Nucleus accumbens (tissue), 56 donors: ENCODE results near the gene NANS.
"Not testable (repeated sequence)": the region's sequence is repeated elsewhere in the genome, so short reads cannot be mapped to it uniquely, and the experiment has no call there.

ENCODE experiments used
- DNase-seq, 56 donors: peaks; one replicate each; lab custom pipeline; 2025; lab: John Stamatoyannopoulos, UW

The NANS gene

DNA sequence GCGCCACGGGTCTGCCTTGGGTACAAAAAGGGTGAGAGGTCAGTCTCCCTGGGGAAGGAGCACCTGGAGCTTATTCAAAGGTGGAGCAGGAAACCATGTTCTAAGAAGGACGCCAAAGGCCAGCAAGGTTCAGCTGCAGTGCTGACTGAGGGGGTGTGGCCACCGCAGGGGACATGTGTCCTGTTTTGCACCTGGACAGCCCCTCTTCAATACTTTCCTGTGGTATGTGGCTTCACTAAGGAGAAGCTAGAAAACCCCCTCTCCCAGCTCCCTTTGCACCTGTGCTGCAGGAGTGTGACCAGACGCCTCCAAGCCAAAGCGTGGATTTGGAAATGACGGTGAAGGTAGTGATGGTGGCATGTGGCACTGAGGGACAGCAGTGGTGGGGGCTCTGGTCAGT is 38.9 kb downstream of the NANS start:
- DNase-seq = no peak

GRCh38 chr9:98096091-98096490 is 39.6 kb downstream of the NANS start:
- DNase-seq = no peak

GRCh38 chr9:98097836-98098235 is 41.3 kb downstream of the NANS start:
- DNase-seq = no peak

- DNase-seq = no peak
Observed at GRCh38 chr9:98099346-98099745, 42.8 kb downstream of the NANS start.

- DNase-seq = no peak
Observed at GRCh38 chr9:98099898-98100297, 43.4 kb downstream of the NANS start.

DNA sequence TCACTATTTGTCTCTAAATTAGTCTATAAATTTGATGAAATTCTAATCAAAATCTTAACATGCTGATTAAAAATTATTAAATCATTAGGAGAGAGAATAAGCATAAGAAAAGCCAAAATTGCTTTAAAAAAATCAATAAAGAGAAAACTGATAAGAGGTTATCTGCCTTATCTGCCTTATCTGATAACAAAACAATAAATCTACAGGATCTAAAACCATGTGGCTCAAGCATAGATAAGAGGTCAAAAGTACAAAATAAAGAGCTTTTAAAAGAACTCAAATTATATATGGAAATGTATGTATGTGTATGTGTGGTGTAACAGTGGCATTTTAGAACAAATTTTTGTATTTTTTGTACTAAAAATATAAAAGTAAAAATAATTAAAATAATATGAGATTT is 43.9 kb downstream of the NANS start:
- DNase-seq = no peak

DNA sequence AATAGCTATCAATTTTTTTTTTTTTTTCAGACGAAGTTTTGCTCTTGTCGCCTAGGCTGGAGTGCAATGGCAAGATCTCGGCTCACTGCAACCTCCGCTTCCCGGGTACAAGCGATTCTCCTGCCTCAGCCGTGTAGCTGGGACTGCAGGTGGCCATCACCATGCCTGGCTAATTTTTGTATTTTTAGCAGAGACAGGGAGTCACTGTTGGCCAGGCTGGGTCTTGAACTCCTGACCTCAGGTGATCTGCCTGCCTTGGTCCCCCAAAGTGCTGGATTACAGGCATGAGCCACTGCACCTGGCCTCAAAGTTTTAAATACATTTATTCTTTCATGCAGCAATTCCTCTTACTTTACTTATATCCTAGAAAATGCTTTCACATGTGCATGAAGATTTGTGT is 44.9 kb downstream of the NANS start:
- DNase-seq = no peak

DNA sequence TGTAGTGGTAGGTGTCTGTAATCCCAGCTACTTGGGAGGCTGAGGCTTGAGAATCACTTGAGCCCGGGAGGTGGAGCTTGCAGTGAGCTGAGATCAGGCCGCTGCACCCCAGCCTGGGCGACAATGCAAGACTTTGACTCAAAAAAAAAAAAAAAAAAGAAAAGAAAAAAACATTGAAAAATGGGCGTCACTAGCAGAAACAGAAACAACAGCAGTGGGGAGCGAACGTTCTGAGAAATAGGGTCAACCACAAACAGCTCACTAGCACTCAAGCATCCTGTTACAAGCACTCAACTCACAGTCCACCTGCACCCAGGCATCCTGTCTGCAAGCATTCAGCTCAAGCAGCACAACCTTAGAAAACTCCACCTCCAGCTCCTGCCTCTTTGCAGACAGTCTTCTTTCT is 45.3 kb downstream of the NANS start:
- no peak for DNase-seq

GRCh38 chr9:98104445-98104881 is 47.9 kb downstream of the NANS start:
- DNase-seq = no peak

- no peak for DNase-seq
Observed at GRCh38 chr9:98105006-98105405, 48.5 kb downstream of the NANS start.

- no peak for DNase-seq
Observed at GRCh38 chr9:98107926-98108325, 51.4 kb downstream of the NANS start.

- no peak for DNase-seq
Observed at GRCh38 chr9:98108531-98109031, 52.0 kb downstream of the NANS start.

DNA sequence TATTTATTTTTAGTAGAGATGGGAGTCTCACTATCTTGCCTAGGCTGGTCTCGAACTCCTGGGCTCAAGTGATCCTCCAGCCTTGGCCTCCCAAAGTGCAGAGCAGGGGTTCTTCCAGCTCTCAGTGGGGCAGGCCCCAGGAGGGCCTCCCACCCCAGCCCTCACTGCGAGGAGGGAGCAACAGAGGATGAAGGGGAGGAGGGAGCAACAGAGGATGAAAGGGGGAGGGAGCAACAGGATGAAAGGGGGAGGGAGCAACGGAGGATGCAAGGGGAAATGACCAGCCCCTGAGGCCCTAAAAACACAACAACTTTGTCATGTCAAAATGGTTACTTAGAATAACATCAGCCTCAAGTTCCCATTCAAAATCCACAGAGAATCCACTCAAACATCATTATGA is 52.5 kb downstream of the NANS start:
- no peak for DNase-seq

DNA sequence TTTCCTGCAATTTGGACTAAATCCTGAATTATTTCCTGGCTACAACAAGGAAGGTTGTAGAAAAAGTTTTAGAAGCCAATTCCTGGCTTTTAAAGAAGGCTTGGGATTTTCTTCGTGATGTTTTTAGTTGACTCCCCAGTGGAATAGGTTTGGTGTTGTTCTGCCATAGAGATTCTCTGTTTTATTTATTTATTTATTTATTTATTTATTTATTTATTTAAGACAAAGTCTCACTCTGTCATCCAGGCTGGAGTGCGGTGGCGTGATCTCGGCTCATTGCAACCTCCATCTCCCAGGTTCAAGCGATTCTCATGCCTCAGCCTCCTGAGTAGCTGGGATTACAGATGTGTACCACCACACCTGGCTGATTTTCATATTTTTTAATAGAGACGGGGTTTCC is 60.6 kb downstream of the NANS start:
- DNase-seq = not testable (repeated sequence)

DNA sequence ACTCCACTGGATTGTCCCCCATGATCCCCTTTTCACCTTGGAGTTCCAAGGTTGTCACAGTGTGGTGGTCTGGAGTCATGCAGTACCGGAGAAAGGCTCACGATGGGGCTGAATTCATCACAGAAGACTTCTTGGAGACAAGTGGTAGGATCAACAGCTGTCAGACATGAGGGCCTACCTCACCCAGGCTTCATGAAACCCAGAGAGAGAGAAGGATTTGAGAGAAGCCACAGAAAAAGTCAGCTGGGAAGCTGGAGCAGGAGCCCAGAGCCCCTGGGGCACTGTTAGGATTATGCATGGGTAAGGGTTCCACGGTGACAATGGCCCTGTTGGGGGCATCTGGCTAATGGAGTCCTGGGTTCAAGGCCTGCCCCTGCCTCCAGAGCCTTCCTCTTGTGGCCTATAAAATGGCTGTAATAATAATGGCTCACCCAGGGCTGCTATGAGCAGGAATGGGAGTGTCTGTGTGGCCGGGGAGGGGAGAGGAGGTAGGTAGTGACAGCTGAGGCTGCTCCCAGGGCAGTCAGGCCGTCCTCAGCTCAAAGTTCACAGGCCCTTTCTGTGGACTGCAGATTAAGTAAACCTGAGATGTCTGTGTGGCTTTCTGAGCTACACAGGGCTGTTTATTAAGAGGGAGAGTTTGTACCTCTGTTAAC is 61.6 kb downstream of the NANS start:
- DNase-seq = no peak

DNA sequence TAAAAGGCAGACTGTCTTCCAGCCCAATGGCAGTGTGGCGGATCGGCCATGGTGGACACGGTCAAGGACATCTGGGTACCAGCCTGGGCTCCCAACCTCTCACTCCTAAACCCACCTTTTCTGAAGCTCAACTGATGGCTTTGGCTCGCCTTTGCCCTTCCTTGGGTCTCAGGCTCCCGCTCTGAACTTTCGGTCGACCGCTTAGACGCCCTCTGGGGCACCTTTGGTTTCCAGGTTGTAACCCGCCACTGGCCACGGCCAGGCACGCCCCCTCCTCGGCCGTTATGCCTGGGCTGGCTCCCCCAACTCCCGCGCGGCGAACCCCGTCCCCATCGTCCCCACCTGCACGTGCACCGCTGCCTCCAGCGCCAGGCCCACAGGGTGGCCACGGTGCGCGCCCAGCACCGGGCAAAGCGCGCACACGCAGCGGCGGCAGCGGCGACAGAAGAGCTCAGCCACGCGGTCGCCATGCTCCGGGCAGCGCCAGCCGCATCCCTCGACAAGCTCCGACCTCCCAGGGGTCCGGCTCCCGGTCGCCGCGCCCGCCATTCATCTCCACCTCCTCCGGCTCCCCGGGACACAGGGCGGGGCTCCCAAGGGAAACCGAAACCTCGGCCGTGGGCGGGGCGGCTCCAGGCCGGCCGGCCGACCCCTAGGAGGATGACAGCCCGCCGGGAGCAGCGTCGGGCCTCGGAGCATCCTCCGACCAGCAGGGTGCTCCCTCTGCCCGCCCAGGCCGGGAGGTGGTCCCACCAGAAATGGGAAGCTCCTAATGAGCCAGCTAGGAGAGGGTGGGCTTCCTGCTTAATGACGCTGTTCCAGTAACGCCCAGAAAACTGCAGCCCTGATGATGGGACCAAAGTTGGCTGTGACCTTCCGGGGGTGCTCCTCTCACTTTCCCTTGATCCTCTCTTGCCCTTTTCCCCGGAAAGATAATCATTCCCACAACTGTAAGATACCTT is 62.4 kb downstream of the NANS start, which contains the start of gene TRIM14:
Gene TRIM14, minus strand, starts transcription at position 583 of the 962 bp plus-strand sequence. Its CDS starts 34 bp downstream, at position 549.
- DNase-seq = peak in 22 of 56 donors; percentile 9 to 51 (median 18)

DNA sequence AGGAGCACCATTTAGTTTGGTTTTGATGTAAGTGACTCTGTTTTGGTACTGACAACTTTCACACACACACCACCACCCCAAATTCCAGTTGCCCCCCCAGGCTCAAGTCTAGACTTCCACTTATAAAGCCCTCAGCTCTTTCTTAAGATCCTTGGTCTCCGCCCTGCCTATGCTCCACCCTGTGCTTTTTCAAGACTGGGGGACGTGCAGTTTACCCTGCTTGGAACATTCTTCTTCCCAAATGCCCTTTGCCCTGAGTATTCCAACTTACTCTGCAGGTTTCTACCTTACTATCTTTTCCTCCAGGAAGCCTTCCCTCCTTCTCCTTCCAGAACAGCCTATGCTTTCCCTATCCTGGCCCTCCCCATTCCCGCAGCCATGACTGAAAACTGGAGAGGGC is 63.9 kb downstream of the NANS start:
- DNase-seq = no peak

DNA sequence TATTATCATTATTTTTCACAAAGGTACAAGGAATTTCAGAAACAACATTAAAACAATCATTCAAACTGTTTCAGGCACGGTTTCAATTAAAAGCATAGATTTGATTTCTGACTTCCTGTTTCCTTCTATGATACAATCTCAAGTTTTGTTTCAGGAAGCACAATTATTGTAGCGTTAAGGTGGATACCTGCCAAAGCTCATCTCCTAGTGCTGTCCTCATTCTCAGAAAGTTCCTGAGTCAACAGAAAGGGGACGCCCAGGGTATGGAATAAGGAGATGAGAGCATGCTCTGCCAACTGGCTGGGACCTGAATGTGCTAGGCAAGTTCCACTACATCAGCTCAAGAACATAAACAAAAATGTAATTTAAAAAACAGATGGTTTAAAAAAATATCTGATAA is 64.5 kb downstream of the NANS start:
- DNase-seq = no peak

DNA sequence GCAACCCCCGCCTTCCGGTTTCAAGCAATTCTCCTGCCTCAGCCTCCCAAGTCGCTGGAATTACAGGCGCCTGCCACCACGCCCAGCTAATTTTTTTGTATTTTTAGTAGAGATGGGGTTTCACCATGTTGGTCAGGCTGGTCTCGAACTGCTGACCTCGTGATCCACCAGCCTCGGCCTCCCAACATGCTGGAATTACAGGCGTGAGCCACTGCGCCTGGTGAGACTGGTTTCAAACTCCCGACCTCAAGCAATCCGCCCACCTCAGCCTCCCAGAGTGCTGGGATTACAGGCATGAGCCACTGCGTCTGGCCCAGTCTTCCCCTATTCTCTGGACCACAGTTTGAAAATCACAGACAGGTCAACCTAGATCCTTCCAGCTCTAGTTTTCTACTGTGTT is 67.6 kb downstream of the NANS start:
- DNase-seq = not testable (repeated sequence)

- DNase-seq = no peak
Observed at GRCh38 chr9:98124637-98125426, 68.3 kb downstream of the NANS start.

- no peak for DNase-seq
Observed at GRCh38 chr9:98127226-98127625, 70.7 kb downstream of the NANS start.
